ENCODE data around the gene PRSS1. TPM values are rescaled to one million over a fixed set of nuclear protein-coding genes. Genes with fewer than 3 reads are reported as not detected.
"Not testable (repeated sequence)": the region's sequence is repeated elsewhere in the genome, so short reads cannot be mapped to it uniquely, and the experiment has no call there.

PRSS1 gene
- total RNA-seq, 4 donors from 2014 or later, result 1.0 TPM; not detected in 3

GRCh38 chr7:142767451-142767850 lies 18.2 kb downstream of the PRSS1 start:
- TF ChIP-seq CTCF (IDR thresholded peaks at IDR 0.05) (no peak), POLR2A (IDR thresholded peaks at IDR 0.05) (no peak)
- no peaks in the 10 kb centered on the region for H3K27me3 ChIP-seq
- no peak overlapping the region for H3K27ac ChIP-seq
- no peaks in the 10 kb centered on the region for H3K4me1 ChIP-seq
- no peaks in the 10 kb centered on the region for H3K36me3 ChIP-seq
- DNase-seq, result no peak
- intact Hi-C loops (cut with DNase I; ENCODE audit: low total_unique reads), result no loop called here
- H3K4me3 ChIP-seq, result no peak overlapping the region
- H3K9me3 ChIP-seq, result no peaks in the 10 kb centered on the region

- no peak overlapping the region for H3K4me3 ChIP-seq
- H3K9me3 ChIP-seq, result no peaks in the 10 kb centered on the region
- H3K36me3 ChIP-seq, result no peaks in the 10 kb centered on the region
- TF ChIP-seq CTCF (IDR thresholded peaks at IDR 0.05) (no peak), POLR2A (IDR thresholded peaks at IDR 0.05) (no peak)
- DNase-seq, result no peak
- H3K27ac ChIP-seq, result no peak overlapping the region
- intact Hi-C loops (cut with DNase I; ENCODE audit: low total_unique reads), result no loop called here
- no peaks in the 10 kb centered on the region for H3K27me3 ChIP-seq
- no peaks in the 10 kb centered on the region for H3K4me1 ChIP-seq
These were observed 18.6 kb downstream of the PRSS1 start for GRCh38 chr7:142767861-142768260.

- H3K9me3 ChIP-seq; H3K4me3 ChIP-seq; H3K36me3 ChIP-seq; DNase-seq; H3K4me1 ChIP-seq; H3K27me3 ChIP-seq; H3K27ac ChIP-seq; intact Hi-C loops (cut with DNase I; ENCODE audit: low total_unique reads): not testable (repeated sequence)
These were observed 19.6 kb downstream of the PRSS1 start for GRCh38 chr7:142768885-142769284.

- H3K27me3 ChIP-seq, result no peaks in the 10 kb centered on the region
- no peak within 1 kb of the TSS for H3K4me3 ChIP-seq
- H3K9me3 ChIP-seq, result no peaks in the 10 kb centered on the region
- H3K4me1 ChIP-seq, result no peaks in the 10 kb centered on the region
- intact Hi-C loops (cut with DNase I; ENCODE audit: low total_unique reads), result no loop called here
- no peak for DNase-seq
- H3K36me3 ChIP-seq, result no peaks in the 10 kb centered on the region
- H3K27ac ChIP-seq, result no peak within 1 kb of the TSS
- no peak for TF ChIP-seq POLR2A (IDR thresholded peaks at IDR 0.05)
- TF ChIP-seq CTCF (IDR thresholded peaks at IDR 0.05), result no peak
These were observed 21.5 kb downstream of the PRSS1 start, which contains the start of gene PRSS2 for GRCh38 chr7:142770661-142771352. TSS of gene PRSS2 (plus strand) at chr7:142770970. CDS start at chr7:142770983, 13 bp downstream.

- no peaks in the 10 kb centered on the region for H3K4me1 ChIP-seq
- intact Hi-C loops (cut with DNase I; ENCODE audit: low total_unique reads), result no loop called here
- no peak for TF ChIP-seq CTCF (IDR thresholded peaks at IDR 0.05)
- no peak for TF ChIP-seq POLR2A (IDR thresholded peaks at IDR 0.05)
- H3K9me3 ChIP-seq, result no peaks in the 10 kb centered on the region
- H3K4me3 ChIP-seq, result no peak overlapping the region
- H3K27ac ChIP-seq, result no peak overlapping the region
- H3K36me3 ChIP-seq, result no peaks in the 10 kb centered on the region
- no peak for DNase-seq
- no peaks in the 10 kb centered on the region for H3K27me3 ChIP-seq
These were observed 22.1 kb downstream of the PRSS1 start for GRCh38 chr7:142771353-142771723.

GRCh38 chr7:142772051-142772450 lies 22.8 kb downstream of the PRSS1 start:
- intact Hi-C loops (cut with DNase I; ENCODE audit: low total_unique reads), result no loop called here
- Histone ChIP-seq H3K27me3 (no peaks in the 10 kb centered on the region), H3K4me1 (no peaks in the 10 kb centered on the region), H3K27ac (no peak overlapping the region), H3K9me3 (no peaks in the 10 kb centered on the region), H3K4me3 (no peak overlapping the region), H3K36me3 (no peaks in the 10 kb centered on the region)
- TF ChIP-seq POLR2A (IDR thresholded peaks at IDR 0.05) (no peak), CTCF (IDR thresholded peaks at IDR 0.05) (no peak)
- no peak for DNase-seq

Measured in uterus (tissue), 4 donors.